OCI-LY7 (cell line): Measurements from ENCODE around the gene ADGRG6. TPM values are rescaled to one million over a fixed set of nuclear protein-coding genes. Genes with fewer than 3 reads are reported as not detected.

Experiments used
- BruUV-seq: library from RNA; stranded (reverse); fragments of 400-500 nt; replicated peaks from 2 replicates; lab custom pipeline; 2021; lab: Mats Ljungman, UMichigan
- CTCF ChIA-PET: fragments of 300-600 bp; sonication (Branson Sonifier 250); formaldehyde crosslinking; loops from one replicate; lab custom pipeline; 2022; ENCODE audit warnings: antibody characterized with exemption; ENCODE audit not compliant: unreplicated experiment; lab: Charles Lee
- POLR2A ChIA-PET: fragments of 300-600 bp; sonication (Branson Sonifier 250); formaldehyde crosslinking; loops from one replicate; lab custom pipeline; 2022; ENCODE audit warnings: antibody characterized with exemption; lab: Charles Lee
- DNase-seq: peaks from one replicate; pipeline ENCODE4 v3.0.0-alpha.2; 2015; ENCODE audit warnings: low spot score
- H2AFZ ChIP-seq: fragments of 200-600 bp; sonication (generic), shearing (Covaris generic); 2 replicates; pipeline ENCODE4 v1.6.1; 2014; ENCODE audit warnings: mild to moderate bottlenecking, antibody characterized with exemption, low read length, moderate library complexity
- H3K27ac ChIP-seq: fragments of 200-600 bp; sonication (generic); 2 replicates; pipeline ENCODE4 v1.5.1; 2014; ENCODE audit warnings: mixed run types, low read depth, mild to moderate bottlenecking, moderate library complexity, low read length, inconsistent platforms; ENCODE audit not compliant: poor library complexity, severe bottlenecking
- H3K36me3 ChIP-seq: fragments of 200-600 bp; sonication (generic); 2 replicates; pipeline ENCODE4 v1.6.1; 2014; ENCODE audit warnings: mild to moderate bottlenecking, antibody characterized with exemption, low read length, moderate library complexity, mixed read lengths; ENCODE audit not compliant: insufficient read depth
- H3K4me1 ChIP-seq: fragments of 200-600 bp; sonication (generic); 2 replicates; pipeline ENCODE4 v1.5.1; 2014; ENCODE audit warnings: mild to moderate bottlenecking, low read length; ENCODE audit not compliant: insufficient read depth, poor library complexity, severe bottlenecking
- H3K4me2 ChIP-seq: fragments of 200-600 bp; sonication (generic); 2 replicates; pipeline ENCODE4 v1.6.1; 2014; ENCODE audit warnings: mild to moderate bottlenecking, low read length
- H3K4me3 ChIP-seq: fragments of 200-600 bp; sonication (generic); 2 replicates; pipeline ENCODE4 v1.5.1; 2014; ENCODE audit warnings: mild to moderate bottlenecking, low read depth, low read length; ENCODE audit not compliant: poor library complexity, severe bottlenecking
- H3K79me2 ChIP-seq: fragments of 200-600 bp; sonication (generic); 2 replicates; pipeline ENCODE4 v1.6.1; 2016; ENCODE audit warnings: low read depth, mild to moderate bottlenecking, low read length, moderate library complexity, mixed read lengths; ENCODE audit not compliant: insufficient read depth
- H3K9me2 ChIP-seq: fragments of 200-600 bp; sonication (generic); 2 replicates; pipeline ENCODE4 v1.6.1; 2016; ENCODE audit warnings: mild to moderate bottlenecking, low read length, mixed read lengths; ENCODE audit not compliant: insufficient read depth
- H3K9me3 ChIP-seq: fragments of 200-600 bp; sonication (generic); 2 replicates; pipeline ENCODE4 v1.6.1; 2014; ENCODE audit warnings: mild to moderate bottlenecking, mixed run types, low read length, mixed read lengths
- H4K20me1 ChIP-seq: fragments of 200-600 bp; sonication (generic); 2 replicates; pipeline ENCODE4 v1.6.1; 2014; ENCODE audit warnings: mild to moderate bottlenecking, antibody characterized with exemption, low read length, moderate library complexity, mixed read lengths; ENCODE audit not compliant: insufficient read depth
- CTCF ChIP-seq: fragments of 200-600 bp; sonication (generic); conservative IDR thresholded peaks from 2 replicates; pipeline ENCODE4 v1.5.1; 2014; ENCODE audit warnings: mild to moderate bottlenecking, antibody characterized with exemption, low read length, moderate library complexity, mixed read lengths
- EZH2phosphoT487 ChIP-seq: fragments of 200-600 bp; sonication (generic); IDR thresholded peaks from 2 replicates; pipeline ENCODE4 v1.6.1; 2018; ENCODE audit warnings: low read depth, borderline replicate concordance, mild to moderate bottlenecking, mixed run types, antibody characterized with exemption, low read length, moderate library complexity, mixed read lengths
- intact Hi-C: fragments of 100-400 bp; cut with micrococcal nuclease; formaldehyde crosslinking; loops from one replicate; pipeline ENCODE4 v1.10.0; 2022; ENCODE audit not compliant: unreplicated experiment
- total RNA-seq, 2 experiments: library from RNA; depleted of rRNA in 1 of 2; stranded (reverse); fragments of >200 nt in 1 of 2; shearing (Covaris generic) in 1 of 2; gene quantifications; 2 replicates each; pipeline ENCODE4 v1.2.3, GENCODE V29; 2014 to 2022

The ADGRG6 gene
- total RNA-seq, 2 experiments from 2014 or later, result not detected

- ChIA-PET POLR2A (no interaction called here), CTCF (no interaction called here)
- TF ChIP-seq CTCF (no peak), EZH2phosphoT487 (no peak)
- intact Hi-C loops, result no loop called here
- Histone ChIP-seq H3K36me3 (no peaks in the 10 kb centered on the region), H3K27ac (no peak overlapping the region), H3K79me2 (no peaks in the 10 kb centered on the region), H2AFZ (no peak overlapping the region), H3K4me1 (no peaks in the 10 kb centered on the region), H3K9me3 (no peaks in the 10 kb centered on the region), H3K9me2 (no peaks in the 10 kb centered on the region), H3K4me2 (no peak overlapping the region), H3K4me3 (no peak overlapping the region), H4K20me1 (no peaks in the 10 kb centered on the region)
- no peak for DNase-seq
- BruUV-seq, result no TSS peak
Observed at GRCh38 chr6:142400495-142400894, 98.7 kb downstream of the ADGRG6 start.

- intact Hi-C loops, result no loop called here
- no peaks in the 10 kb centered on the region for H3K9me2 ChIP-seq
- H3K27ac ChIP-seq, result no peak overlapping the region
- no peak overlapping the region for H3K4me2 ChIP-seq
- no peaks in the 10 kb centered on the region for H3K79me2 ChIP-seq
- no peak overlapping the region for H2AFZ ChIP-seq
- no TSS peak for BruUV-seq
- H3K4me1 ChIP-seq, result no peaks in the 10 kb centered on the region
- ChIA-PET CTCF (no interaction called here), POLR2A (no interaction called here)
- no peaks in the 10 kb centered on the region for H4K20me1 ChIP-seq
- no peaks in the 10 kb centered on the region for H3K9me3 ChIP-seq
- TF ChIP-seq EZH2phosphoT487, result no peak
- no peak for TF ChIP-seq CTCF
- no peaks in the 10 kb centered on the region for H3K36me3 ChIP-seq
- no peak for DNase-seq
- no peak overlapping the region for H3K4me3 ChIP-seq
Observed at GRCh38 chr6:142401838-142402237, 100.0 kb downstream of the ADGRG6 start.

- no peak for DNase-seq
- intact Hi-C loops, result no loop called here
- Histone ChIP-seq H3K9me3 (no peaks in the 10 kb centered on the region), H2AFZ (no peak overlapping the region), H3K27ac (no peak overlapping the region), H3K4me3 (no peak overlapping the region), H3K9me2 (no peaks in the 10 kb centered on the region), H3K4me2 (no peak overlapping the region), H3K4me1 (no peaks in the 10 kb centered on the region), H3K79me2 (no peaks in the 10 kb centered on the region), H4K20me1 (no peaks in the 10 kb centered on the region), H3K36me3 (no peaks in the 10 kb centered on the region)
- CTCF ChIA-PET, result no interaction called here
- no TSS peak for BruUV-seq
- TF ChIP-seq EZH2phosphoT487 (no peak), CTCF (no peak)
- POLR2A ChIA-PET, result no interaction called here
Observed at GRCh38 chr6:142404751-142405150, 102.9 kb downstream of the ADGRG6 start.
